ENCODE results near the gene DEFB108B.
"Not testable (repeated sequence)": the region's sequence is repeated elsewhere in the genome, so short reads cannot be mapped to it uniquely, and the experiment has no call there.

DNA sequence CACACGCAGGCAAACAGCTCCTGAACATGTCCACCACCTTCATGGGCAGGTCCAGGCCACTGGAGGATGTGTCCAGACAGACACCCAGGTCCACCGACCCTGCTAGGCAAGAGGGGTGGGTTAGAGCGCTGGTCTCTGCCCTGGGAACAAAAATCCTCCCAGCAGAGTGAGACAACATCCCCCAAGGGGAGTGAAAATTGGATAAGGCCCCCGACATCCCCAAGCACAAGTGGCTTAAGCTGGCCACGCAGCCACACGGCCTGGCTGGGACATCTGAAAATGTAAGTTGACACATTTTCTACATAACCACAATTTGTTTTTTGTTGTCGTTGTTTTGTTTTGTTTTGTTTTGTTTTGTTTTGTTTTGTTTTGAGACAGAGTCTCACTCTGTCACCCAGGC lies 30.1 kb upstream of the DEFB108B start:
- TF ChIP-seq POLR2AphosphoS5, POLR2A (IDR thresholded peaks at IDR 0.05; ENCODE audit: low read depth, low read length): not testable (repeated sequence)

All from GM12891 (cell line).